ENCODE measurements around the gene NHLH2.

Gene NHLH2

GRCh38 chr1:115862403-115862802 is 21.5 kb upstream of the NHLH2 start:
- no peak for TF ChIP-seq CTCF (IDR thresholded peaks at IDR 0.05; ENCODE audit: insufficient read depth, low read depth, low read length, missing control alignments)
- no peak for DNase-seq (ENCODE audit: low read depth)
- no peak overlapping the region for H3K4me3 ChIP-seq (ENCODE audit: low read depth, low read length)

GRCh38 chr1:115854005-115854404 is 13.1 kb upstream of the NHLH2 start:
- no peak for DNase-seq (ENCODE audit: low read depth)
- no peak for TF ChIP-seq CTCF (IDR thresholded peaks at IDR 0.05; ENCODE audit: insufficient read depth, low read depth, low read length, missing control alignments)
- no peak overlapping the region for H3K4me3 ChIP-seq (ENCODE audit: low read depth, low read length)

GRCh38 chr1:115850937-115851336 is 10.0 kb upstream of the NHLH2 start:
- no peak overlapping the region for H3K4me3 ChIP-seq (ENCODE audit: low read depth, low read length)
- TF ChIP-seq CTCF (IDR thresholded peaks at IDR 0.05; ENCODE audit: insufficient read depth, low read depth, low read length, missing control alignments), result no peak
- no peak for DNase-seq (ENCODE audit: low read depth)

GRCh38 chr1:115847787-115848186 is 6.9 kb upstream of the NHLH2 start:
- no peak for TF ChIP-seq CTCF (IDR thresholded peaks at IDR 0.05; ENCODE audit: insufficient read depth, low read depth, low read length, missing control alignments)
- no peak for DNase-seq (ENCODE audit: low read depth)
- no peak overlapping the region for H3K4me3 ChIP-seq (ENCODE audit: low read depth, low read length)

- no peak overlapping the region for H3K4me3 ChIP-seq (ENCODE audit: low read depth, low read length)
- DNase-seq (ENCODE audit: low read depth), result no peak
- no peak for TF ChIP-seq CTCF (IDR thresholded peaks at IDR 0.05; ENCODE audit: insufficient read depth, low read depth, low read length, missing control alignments)
Observed at GRCh38 chr1:115842948-115843347, 2.0 kb upstream of the NHLH2 start.

- H3K4me3 ChIP-seq (ENCODE audit: low read depth, low read length), result no peak overlapping the region
- no peak for DNase-seq (ENCODE audit: low read depth)
Observed at GRCh38 chr1:115839679-115840237, 1.2 kb downstream of the NHLH2 start.

More at GRCh38 chr1:115839679-115840237, 1.2 kb downstream of the NHLH2 start:
- TF ChIP-seq CTCF (IDR thresholded peaks at IDR 0.05; ENCODE audit: insufficient read depth, low read depth, low read length, missing control alignments), result no peak
